Right kidney (tissue), 1 donor: ENCODE results near the gene FASTKD2.

Source experiments
- DNase-seq: peaks from one replicate; pipeline ENCODE4 v3.0.0-alpha.2; 2016

The FASTKD2 gene

GRCh38 chr2:206833291-206833690, 67.9 kb downstream of the FASTKD2 start:
- DNase-seq: no peak

- DNase-seq: no peak
Measured at GRCh38 chr2:206836722-206837121, 71.3 kb downstream of the FASTKD2 start.

GRCh38 chr2:206837775-206838174, 72.4 kb downstream of the FASTKD2 start:
- no peak for DNase-seq

GRCh38 chr2:206838690-206839089, 73.3 kb downstream of the FASTKD2 start:
- no peak for DNase-seq

- no peak for DNase-seq
Measured at GRCh38 chr2:206840999-206841398, 75.6 kb downstream of the FASTKD2 start.
